IPS DF 4.7 (cell line): ENCODE measurements around the gene MRM2.

Experiments
- DNase-seq: peaks from one replicate; pipeline ENCODE4 v3.0.0-alpha.2; 2013; ENCODE audit warnings: low spot score; ENCODE audit errors: extremely low read depth

The MRM2 gene

DNA sequence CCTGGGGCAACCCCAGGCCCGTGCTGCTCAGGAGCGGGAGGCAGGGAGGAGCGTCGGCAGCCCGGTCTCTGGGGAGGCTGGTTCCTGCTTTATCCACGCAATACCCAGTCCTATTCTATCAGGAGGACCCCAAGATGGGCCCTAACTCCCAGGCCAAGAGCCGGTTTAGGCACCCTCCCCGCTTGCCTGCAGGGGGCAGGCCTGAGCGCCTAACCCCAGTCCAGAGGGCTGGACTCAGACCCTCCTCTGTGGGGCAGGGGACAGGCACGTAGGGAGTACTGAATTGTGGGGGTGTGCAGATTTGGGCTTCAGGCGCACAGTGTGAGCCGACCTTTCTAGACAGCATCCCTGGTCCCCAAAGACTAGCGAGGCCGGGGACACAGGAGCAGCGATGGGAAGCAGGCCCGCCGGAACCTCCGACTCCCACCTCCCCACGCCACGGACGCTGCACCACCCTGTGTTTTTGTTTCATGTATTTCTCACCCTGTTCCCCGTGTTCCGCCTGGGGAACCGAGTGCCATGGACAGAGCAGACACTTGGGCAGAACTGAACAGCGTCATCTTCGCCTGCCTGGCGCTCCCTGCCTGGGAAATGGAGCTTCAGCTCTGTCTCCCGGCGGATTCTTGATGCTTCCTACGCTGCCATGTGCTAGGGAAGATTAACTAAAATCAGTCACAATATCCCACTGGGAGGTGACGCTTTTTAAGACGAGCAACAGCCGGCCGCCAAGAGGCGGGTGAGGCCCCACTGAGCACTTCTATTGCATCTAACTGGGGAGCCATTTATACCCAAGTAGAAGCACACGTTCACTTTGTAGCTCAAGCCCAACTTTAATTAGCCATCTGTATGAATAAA lies 5.4 kb upstream of the MRM2 start:
- no peak for DNase-seq

DNA sequence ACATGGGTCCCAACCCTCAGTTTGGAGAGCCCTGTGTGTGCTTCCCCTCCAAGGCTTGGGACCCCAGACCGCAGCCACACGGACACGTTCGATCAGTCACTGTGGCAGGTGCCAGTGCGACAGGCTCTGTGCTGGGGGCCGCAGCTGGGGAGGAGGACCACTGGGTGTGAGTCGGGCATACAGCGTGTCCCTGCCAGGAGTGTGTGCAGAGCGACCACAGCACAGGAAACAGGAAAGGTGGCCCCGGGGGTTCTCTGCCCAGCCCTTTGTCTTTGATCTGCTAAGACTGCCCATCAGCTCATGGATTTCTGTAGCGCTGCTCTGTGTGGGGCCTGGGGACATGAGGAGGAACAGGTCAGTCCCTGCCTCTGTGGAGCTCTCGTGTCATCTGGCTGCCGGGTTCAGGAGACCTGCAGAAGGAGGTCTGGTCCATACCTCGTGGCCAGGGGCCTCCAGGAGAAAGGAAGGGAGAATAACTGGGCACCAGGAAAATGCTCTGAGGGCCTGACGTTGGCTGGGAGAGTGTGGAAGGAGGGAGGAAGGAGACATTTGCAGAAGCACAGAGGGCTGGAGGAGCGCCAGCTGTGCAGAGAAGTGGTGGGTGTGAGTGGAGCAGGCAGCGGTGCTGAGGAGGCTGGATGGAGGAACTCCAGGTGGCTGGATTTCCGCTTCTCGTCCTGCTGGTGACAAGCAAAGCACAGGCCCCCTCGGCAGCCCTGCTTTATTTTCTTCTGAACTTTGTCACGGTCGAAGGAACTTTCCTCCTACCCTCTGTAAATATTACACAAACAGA lies 4.1 kb upstream of the MRM2 start:
- DNase-seq, result no peak

DNA sequence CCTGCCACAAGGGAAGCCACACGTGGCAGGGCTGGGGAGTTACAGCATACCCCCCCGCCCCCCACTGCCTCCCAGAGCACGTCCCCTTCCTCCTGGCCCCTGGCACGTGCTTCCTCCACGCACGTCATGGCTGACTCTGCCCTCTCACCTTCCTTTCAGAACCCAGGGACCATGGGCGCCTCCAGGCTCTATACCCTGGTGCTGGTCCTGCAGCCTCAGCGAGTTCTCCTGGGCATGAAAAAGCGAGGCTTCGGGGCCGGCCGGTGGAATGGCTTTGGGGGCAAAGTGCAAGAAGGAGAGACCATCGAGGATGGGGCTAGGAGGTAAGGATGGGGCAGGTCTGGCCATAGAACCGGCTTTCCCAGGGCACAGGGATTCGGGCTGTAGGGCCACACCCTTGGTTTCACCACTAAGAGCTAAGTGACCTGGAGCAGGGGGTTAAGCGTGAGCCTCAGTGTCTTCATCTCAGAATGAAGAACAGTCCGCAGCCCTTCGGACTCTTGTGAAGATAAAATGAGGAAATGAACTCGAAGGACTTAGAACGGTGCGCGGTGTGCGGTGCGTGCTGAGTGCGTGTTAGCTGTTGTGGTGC lies 2.5 kb upstream of the MRM2 start:
- no peak for DNase-seq

GRCh38 chr7:2243458-2243857 lies 1.5 kb upstream of the MRM2 start:
- DNase-seq, result no peak

DNA sequence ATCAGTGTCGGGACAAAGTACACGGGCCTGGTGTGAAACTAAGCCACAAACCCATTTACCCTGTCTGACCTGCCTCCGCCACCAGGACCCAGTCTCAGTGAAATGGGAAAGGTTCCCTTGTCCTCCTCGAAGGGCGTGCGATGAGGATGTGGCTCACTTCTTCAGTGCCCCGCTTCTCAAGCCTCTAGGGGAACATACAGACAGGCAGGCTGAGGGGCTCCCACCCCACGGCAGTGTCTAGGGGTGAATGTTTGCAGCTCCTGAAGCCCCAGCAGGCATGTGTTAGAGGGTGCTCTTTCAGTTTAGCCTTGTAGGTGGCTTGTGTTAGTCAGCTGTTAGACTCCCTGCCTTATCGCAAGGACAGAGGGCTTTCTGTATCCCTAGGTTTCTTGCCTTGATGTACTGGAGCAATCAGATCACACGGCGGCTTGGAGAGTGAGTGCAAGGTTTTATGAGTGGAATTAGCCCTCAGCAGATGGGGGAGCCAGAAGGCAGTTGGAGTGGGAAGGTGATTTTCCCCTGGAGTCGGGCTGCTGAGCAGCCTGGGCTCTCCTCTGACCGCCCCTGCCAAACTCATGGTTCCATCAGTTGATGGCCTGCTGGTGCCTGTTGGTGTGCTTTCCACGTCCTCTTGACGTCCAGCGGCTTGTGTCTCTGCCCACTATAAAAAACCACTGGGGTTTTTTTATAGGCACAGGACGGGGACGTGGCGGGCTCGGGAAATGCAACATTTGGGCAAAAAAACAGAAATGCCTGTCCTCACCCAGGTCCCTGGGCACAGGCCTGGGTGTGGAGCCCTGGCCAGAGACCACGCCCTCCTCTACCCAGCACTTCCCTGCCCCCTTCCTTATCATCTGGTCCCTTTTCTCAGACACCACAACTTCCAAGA lies 780 bp upstream of the MRM2 start:
- DNase-seq, result no peak

- no peak for DNase-seq
Measured at GRCh38 chr7:2239242-2239641, 2.8 kb downstream of the MRM2 start.

DNA sequence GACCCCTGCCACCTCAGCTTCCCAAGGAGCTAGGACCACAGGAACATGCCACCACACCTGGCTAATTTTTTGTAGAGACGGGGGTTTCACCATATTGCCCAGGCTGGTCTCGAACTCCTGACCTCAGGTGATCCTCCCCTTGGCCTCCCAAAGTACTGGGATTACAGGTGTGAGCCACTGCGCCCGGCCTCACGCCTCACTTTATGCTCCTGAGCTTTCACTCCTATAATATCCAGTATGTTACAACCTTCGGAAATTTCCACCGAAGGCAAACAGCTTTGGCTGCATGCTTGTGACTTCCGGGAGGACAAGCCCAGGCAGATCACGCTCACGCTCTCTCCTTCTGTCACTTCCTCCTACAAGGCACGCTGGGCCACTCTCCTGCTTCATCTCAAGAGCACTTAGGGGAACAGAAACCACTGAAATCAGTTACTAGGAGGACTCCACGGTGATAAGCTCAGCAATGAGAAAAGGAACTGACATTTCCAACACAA lies 4.8 kb downstream of the MRM2 start:
- no peak for DNase-seq

GRCh38 chr7:2233926-2234325 lies 8.1 kb downstream of the MRM2 start:
- no peak for DNase-seq

DNA sequence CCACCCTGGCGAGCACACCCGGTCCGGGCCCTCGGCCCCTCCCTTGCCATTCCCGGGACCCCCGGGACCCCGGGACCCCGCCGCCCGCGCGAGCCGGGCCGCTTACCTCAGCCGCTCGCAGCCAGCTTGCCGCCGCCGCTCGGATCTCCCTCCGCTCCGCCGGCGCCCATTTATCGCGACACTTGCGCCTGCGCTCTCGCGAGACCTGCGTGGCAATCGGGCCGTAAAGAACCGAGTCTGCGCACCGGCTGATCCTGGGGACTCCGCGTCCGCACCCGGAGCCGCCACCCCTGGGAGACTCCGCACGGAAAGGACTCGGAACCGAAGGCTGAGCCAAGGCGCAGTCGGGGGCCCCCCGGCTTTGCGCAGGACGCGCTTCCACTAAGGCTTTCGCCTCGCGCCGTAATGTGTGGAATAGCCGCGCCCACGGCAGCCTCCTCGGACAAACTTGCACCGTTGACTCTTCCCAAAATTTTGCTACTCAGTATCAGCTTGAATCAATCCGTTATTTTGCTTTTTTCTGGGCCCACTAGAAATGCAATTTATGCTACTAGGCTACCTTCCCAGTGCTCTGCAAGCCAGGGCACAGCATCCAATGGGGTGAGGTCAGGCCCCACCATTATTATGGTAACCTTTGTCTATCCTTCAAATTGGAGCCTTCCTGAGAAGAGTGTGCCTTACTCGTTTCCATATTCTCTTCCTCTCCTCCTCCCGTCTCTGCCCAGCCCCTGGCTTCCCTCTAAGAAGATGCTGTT lies 9.1 kb downstream of the MRM2 start, which contains the start of gene MAD1L1:
TSS of gene MAD1L1 (minus strand) at position 180 of the 755 bp plus-strand sequence. CDS start 2,812 bp downstream, outside the sequence.
- DNase-seq, result no peak

GRCh38 chr7:2231992-2232765 lies 9.8 kb downstream of the MRM2 start:
- no peak for DNase-seq

DNA sequence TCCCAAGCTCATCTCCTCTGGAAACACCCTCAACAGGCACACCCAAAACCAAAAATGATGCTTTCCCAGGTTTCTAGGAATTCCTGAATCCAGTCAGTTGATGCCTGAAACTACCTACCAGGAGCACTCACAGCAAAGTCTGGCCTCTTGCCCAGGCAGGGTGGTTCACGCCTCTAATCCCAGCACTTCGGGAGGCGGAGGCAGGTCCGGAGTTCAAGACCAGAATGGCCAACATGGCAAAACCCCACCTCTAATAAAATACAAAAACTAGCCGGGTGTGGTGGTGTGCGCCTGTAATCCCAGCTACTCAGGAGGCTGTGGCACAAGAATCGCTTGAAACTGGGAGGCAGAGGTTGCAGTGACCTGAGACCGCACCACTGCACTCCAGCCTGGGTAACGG lies 11.1 kb downstream of the MRM2 start:
- DNase-seq, result no peak

DNA sequence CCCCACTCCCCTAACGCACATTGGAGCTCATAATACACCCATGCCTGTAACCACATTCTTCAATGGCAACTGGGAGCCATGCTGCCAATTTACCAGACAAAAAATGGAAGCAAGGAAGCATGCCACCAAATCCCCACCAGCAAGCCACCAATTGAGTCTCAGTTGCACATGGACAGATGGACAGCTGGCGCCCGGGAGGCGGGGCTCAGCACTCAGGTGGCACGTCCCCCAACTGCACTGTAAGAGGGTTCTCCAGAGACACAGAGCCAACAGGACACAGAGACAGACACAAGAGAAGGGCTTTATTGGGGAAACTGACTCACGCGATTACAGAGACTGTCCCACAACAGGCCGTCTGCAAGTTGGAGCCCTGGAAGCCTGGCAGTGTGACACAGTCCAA lies 11.8 kb downstream of the MRM2 start:
- no peak for DNase-seq

DNA sequence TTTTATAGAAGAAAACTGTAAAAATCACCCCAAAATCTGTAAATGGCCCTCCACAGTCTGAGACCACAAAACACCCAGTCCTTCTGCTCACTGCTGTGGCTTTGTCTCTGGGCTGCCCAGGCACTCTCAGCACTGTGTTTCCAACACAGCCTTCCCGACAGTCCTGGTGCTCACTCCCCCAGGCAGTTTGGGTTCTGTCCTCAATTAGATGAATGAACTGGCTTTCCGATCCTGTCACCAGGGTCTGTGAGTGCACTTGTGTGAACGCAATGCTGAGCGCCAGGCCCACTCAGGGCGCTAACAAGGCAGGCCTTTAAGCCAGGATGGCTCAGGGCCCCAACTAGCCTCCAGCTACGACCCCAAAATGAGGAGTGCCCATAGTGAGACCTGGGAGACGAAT lies 12.5 kb downstream of the MRM2 start:
- DNase-seq, result no peak

DNA sequence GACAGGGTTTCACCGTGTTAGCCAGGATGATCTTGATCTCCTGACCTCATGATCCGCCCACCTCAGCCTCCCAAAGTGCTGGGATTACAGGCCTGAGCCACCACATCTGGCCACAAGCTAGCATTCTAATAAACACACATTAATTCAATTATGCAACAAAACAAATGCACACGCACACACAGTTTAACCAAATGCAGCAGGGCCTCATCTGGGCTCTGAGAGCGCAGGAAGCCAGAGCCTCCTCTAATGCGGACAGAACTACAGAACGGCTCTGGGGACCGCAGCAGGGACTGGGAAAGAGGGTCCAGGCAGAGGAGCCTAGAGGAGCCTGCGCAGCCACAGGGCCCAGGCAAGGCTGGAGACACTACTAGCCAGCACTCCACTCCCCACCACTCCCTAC lies 13.1 kb downstream of the MRM2 start:
- no peak for DNase-seq

DNA sequence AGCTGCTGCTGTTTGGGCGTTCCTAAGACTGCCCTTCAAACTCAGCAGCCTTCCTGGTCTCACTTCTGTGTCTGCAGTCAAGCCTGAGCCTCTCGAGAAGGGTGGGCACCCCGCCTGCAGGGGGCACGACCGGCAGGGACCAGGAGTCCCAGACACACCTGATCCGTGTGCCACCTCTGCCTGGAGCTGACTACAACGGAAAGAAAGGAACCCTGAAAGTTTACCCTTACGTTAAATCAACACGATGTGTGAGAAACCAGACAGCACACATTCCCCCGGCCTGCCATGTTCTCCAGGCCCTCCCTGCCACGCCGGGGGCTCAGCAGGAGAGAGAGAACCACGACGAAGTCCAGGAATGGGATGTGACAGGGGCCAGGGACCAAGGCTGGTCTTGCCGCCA lies 14.3 kb downstream of the MRM2 start:
- DNase-seq, result no peak

GRCh38 chr7:2225830-2226229 lies 16.2 kb downstream of the MRM2 start:
- DNase-seq, result no peak

DNA sequence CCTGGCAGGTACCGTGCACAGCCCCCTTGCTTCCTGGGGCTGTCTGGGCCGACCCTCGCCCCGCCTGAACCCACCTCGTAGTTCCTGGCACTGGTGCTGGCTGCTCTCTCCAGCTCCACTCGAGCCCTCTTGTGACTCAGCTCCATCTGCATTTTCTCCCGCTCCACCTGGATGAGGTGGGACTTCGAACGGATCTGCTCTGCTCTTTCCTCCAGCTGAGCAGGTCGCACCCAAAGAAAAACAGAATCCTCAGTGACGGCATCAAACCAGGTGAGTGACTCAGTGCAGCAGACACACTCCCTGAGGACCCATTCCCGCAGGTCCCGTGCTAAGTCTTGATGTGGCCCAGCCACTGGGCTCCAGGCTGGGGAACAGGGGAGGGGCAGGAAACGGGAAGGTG lies 16.7 kb downstream of the MRM2 start:
- no peak for DNase-seq

GRCh38 chr7:2224934-2225333 lies 17.1 kb downstream of the MRM2 start:
- no peak for DNase-seq

GRCh38 chr7:2224491-2224928 lies 17.5 kb downstream of the MRM2 start:
- DNase-seq, result no peak
